ENCODE measurements around the gene AKR1C8.
"Not testable (repeated sequence)": the region's sequence is repeated elsewhere in the genome, so short reads cannot be mapped to it uniquely, and the experiment has no call there.

The AKR1C8 gene

DNA sequence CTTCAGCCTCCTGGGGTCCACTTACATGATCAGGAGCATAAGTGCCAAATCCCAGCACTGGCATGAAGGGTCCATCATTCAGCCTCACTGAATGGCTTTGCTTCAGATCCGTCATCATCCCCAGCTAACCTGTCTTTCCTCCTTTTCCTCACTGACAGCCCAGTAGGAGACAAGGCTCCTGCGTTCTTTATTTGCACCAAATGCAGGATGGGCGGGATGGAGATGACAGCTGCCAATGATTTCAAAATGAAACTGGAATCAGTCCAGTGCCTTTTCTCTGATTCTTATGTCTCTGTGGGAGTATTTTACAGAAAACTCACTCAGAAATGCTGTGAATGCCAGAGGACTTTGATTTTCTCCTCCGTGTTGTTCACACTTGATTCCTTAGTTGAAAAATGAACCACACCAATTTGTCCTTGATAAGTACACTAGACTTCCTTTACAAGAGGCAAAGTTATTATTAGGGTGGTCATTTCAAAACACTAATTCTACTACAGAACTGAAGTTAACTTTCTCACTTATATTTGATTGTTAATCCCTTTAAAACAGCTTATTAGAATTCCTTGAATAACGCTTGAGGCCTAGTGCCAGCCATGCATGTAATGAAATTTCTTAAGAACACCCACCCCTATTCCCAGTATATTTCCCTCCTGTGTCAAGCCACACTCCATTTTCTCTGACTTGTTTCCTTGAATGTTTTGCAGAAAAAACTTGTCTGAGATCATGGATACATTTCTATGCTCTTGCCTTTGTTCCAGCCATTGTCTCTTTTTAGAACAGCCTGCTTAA lies at the start of gene AKR1C8:
Gene AKR1C8, minus strand, starts transcription at position 164 of the 789 bp plus-strand sequence. Its CDS starts 46 bp downstream, at position 118.
- no peak for DNase-seq

- DNase-seq: no peak
Measured at GRCh38 chr10:5234106-5234860, 49.3 kb upstream of the AKR1C8 start.

DNA sequence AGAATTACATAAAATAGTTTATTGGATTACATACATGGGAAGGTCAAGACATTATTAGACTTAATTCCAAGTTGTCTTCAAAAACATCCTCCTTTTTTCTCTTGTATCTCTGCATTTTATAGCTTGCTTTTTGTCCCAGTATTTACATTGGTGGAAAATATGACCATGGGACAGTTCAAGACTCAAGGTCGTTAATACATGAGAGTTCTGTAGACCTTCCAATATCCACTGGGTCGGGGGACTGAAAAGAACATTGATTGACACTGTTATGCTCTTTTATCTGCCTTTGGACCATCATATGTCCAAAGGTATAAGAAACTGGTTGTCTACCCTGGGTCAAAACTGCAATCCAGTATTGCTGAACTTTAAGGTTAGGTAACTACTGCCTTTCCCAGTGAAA lies 48.4 kb upstream of the AKR1C8 start:
- no peak for DNase-seq

- DNase-seq: no peak
Measured at GRCh38 chr10:5229019-5229418, 44.1 kb upstream of the AKR1C8 start.

- not testable (repeated sequence) for DNase-seq
Measured at GRCh38 chr10:5222942-5223341, 38.0 kb upstream of the AKR1C8 start.

DNA sequence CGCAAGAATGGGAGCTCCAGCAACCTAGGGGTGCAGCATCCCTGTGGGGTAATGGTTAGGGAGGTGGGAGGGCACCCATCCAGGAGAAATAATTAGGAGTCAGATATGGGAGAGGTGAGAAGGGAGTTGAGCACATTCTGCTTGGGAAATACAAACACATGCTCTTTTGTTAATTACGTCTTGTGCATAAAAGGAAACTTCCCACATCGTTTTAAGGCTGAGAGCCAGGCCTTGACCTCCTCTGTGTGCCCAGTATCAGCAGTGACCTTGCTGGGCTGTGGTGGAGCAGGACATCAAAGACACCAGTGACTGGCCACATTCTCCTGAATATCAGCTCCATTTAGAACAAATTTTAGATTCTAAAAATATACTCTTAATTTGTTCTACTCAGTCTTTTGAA lies 34.3 kb upstream of the AKR1C8 start:
- no peak for DNase-seq

GRCh38 chr10:5216801-5217200 lies 31.9 kb upstream of the AKR1C8 start:
- no peak for DNase-seq

GRCh38 chr10:5211696-5212536 lies 27.0 kb upstream of the AKR1C8 start:
- no peak for DNase-seq

- not testable (repeated sequence) for DNase-seq
Measured at GRCh38 chr10:5210261-5210660, 25.3 kb upstream of the AKR1C8 start.

GRCh38 chr10:5209776-5210175 lies 24.8 kb upstream of the AKR1C8 start:
- DNase-seq: not testable (repeated sequence)

DNA sequence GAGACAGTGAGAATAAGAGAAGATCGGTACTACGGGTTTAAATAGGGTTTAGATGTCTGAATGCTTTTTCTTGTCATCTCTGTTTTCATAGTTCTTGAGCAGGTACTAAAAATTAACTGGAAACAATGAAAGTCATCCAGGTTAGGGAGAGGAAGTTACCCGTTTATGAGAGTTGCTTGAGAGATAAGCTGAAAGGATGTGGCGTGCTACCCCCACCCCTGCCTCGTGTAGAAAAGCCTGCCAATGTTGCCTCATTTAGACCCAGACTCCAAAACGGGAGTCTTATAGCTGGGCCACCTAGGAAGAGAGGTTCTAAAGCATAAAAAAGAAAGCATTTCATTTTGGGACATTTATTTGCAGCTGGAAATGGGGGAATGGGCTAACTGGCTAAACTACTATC lies 21.8 kb upstream of the AKR1C8 start:
- DNase-seq: no peak

- peak; percentile 81 for DNase-seq
Measured at GRCh38 chr10:5199398-5199797, 14.4 kb upstream of the AKR1C8 start.

- DNase-seq: no peak
Measured at GRCh38 chr10:5198386-5198785, 13.4 kb upstream of the AKR1C8 start.

DNA sequence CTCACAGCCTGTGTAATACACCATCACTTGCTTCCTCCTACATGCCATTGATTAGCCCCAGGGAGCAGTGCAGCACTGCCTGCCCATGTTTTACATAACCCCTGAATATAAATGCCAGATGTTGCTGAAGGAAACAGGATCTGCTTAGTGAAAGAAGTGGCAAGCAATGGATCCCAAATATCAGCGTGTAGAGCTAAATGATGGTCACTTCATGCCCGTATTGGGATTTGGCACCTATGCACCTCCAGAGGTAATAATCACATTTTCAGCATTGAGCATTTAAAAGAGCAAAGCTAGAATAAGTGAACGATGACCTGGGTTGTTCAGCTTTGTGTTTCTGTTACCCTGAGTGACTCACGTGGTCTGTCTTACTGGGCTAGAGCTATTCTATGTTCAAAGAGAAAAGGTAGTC lies 11.8 kb upstream of the AKR1C8 start, which contains the start of gene AKR1C4:
Gene AKR1C4, plus strand, starts transcription at position 136 of the 412 bp plus-strand sequence. Its CDS starts 31 bp downstream, at position 167.
- peak; percentile 40 for DNase-seq

GRCh38 chr10:5195727-5196374 lies 10.9 kb upstream of the AKR1C8 start:
- DNase-seq: no peak

- DNase-seq: no peak
Measured at GRCh38 chr10:5194431-5194830, 9.5 kb upstream of the AKR1C8 start.

DNA sequence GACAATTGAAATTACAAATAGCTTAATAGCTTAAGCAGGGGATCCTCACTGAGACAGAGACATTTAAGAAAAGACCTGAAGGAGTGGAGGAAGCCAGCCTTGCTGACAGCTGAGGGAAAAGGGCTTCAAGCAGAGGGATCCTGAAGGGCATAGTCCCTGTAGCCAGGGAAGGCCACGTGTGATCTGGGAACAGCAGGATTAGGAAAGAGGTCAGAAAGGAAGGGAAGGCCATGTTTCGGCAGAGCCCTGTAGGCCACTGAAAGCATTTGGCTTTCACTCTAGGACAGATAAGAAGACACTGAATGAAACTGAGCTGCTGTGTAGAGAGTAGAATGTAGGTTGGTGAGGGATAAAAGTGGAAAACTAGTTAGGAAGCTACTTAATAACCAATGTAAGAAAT lies 3.4 kb upstream of the AKR1C8 start:
- DNase-seq: no peak

GRCh38 chr10:5187867-5188266 lies 2.9 kb upstream of the AKR1C8 start:
- no peak for DNase-seq

GRCh38 chr10:5183923-5184322 lies 1.0 kb downstream of the AKR1C8 start:
- DNase-seq: no peak

GRCh38 chr10:5180503-5180902 lies 4.4 kb downstream of the AKR1C8 start:
- not testable (repeated sequence) for DNase-seq

GRCh38 chr10:5175581-5175980 lies 9.4 kb downstream of the AKR1C8 start:
- DNase-seq: not testable (repeated sequence)

- DNase-seq: no peak
Measured at GRCh38 chr10:5168897-5169420, 16.0 kb downstream of the AKR1C8 start.

Measured in NCI-H146 (cell line).